SK-MEL-5 (cell line): ENCODE measurements around the gene CAPN11. TPM values are rescaled to one million over a fixed set of nuclear protein-coding genes. Genes with fewer than 3 reads are reported as not detected.
A peak's percentile ranks its signal among the peaks of the same experiment; 100 is the strongest.

Source experiments
- DNase-seq: peaks from one replicate; pipeline ENCODE4 v3.0.0-alpha.2; 2016; ENCODE audit warnings: low read depth, low spot score
- in situ Hi-C: cut with HindIII; loops from 2 replicates; pipeline ENCODE4 v1.10.0; 2016; ENCODE audit warnings: low sequenced_read_pairs, high pct_unique_total_duplicates, low pct_unique_long_range_greater_than_20kb
- polyA plus RNA-seq, 2 experiments: library from polyadenylated mRNA; depleted of rRNA; stranded (reverse); fragments of >200 nt; gene quantifications; 2 replicates each; pipeline ENCODE4 v1.2.3, GENCODE V29; 2015
- total RNA-seq: library from RNA; depleted of rRNA; stranded (reverse); fragments of >200 nt; shearing (Covaris generic); gene quantifications from 2 replicates; pipeline ENCODE4 v1.2.3, GENCODE V29; 2014; rRNA removed

Gene CAPN11
- total RNA-seq, result not detected in 2 replicates
- polyA plus RNA-seq (2015; cell fraction: cytosol; rRNA removed), result not detected in 2 replicates
- not detected in 2 replicates for polyA plus RNA-seq (2015; cell fraction: nucleus; rRNA removed)

- in situ Hi-C loops, result no loop called here
- no peak for DNase-seq
These were observed at the start of gene CAPN11 for GRCh38 chr6:44158770-44159228. Gene CAPN11 (plus strand): TSS chr6:44158820. CDS start chr6:44158849, 29 bp downstream.

DNA sequence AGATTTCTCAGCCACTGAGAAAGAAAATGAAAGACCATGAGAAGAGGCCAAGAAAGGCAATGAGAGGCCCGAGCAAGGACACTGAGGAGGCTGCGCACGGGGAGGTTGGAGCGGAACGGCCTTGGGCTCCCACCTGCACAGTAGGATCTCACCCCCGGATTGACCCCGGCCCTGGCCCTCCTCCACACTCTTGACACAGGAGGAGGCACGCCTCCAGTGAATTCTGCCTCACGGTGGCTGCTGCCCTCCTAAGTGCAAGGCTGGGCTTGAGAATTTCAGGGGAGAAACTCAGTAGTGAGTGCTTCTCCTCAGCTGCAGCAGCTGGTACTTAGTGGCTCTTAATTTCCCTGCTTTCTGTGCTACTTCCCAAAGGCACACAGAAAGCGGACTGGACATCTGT is 49.4 kb upstream of the CAPN11 start:
- no peak for DNase-seq
- in situ Hi-C loops, result no loop called here

GRCh38 chr6:44110005-44110676 is 48.5 kb upstream of the CAPN11 start:
- in situ Hi-C loops, result no loop called here
- DNase-seq, result no peak

DNA sequence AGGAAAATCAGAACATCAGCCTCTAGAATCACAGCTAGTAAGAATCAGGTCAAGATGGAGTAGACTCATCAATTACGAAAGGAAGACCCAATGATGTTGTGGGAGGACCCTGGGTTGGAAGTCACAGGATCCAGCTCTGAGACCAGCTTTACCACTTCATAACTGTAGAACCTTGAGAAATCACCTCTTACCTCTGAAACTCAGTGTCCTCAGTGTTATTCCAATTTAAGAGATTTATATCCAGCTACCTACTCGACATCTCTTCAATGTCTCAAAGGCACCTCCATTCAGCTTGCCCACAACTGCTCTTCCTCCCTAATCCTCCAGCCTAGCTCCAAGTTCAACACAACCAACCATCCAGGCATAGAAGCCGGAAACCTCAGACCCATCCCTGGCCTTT is 47.7 kb upstream of the CAPN11 start:
- no peak for DNase-seq
- in situ Hi-C loops, result no loop called here

DNA sequence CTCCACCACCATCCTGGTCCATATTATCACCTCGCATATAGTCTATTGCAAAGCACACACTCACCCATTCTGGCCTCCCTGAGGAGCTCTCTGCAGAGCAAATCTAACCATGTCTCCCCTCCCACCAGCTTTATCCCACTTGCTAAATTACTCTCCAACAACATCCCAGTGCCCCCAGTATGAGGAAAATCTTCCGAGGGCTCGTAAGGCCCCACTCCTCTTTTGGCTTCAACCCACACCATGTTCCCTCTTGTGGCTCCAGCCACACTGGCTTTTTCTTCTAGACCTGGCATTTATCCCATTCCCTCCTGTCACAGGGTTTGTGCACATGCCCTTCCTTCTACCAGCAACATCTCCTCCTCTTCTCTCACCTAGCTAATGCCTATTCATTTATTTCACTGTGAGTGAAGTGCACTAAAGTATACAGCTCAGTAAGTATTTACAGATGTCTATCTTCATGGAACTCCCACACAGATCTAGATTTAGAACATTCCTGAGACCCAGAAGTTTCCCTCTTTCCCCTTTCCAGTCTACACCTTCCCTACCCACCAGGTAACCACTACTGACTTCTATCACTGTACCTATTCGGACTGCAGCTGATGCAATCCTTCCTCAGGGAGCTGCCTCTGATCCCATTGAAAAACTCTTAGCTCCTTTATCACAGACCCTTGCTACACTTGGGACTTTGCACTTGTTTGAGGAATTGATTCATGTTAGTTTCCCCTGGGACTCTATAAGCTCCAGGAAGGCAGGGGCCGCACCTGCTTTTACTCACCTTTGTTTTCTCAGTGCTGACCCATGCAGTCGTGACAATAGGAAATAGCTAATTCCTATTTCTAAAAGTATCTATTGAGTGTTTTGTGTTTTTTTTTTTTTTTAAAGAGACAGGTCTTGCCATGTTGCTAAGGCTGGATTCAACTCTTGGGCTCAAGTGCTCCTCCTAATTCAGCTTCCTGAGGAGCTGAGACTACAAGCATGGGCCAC is 46.9 kb upstream of the CAPN11 start:
- no peak for DNase-seq

GRCh38 chr6:44113414-44113813 is 45.2 kb upstream of the CAPN11 start:
- peak; percentile 34 for DNase-seq
- in situ Hi-C loops, result no loop called here

More for the DNA sequence above, 46.9 kb upstream of the CAPN11 start:
- in situ Hi-C loops, result no loop called here

DNA sequence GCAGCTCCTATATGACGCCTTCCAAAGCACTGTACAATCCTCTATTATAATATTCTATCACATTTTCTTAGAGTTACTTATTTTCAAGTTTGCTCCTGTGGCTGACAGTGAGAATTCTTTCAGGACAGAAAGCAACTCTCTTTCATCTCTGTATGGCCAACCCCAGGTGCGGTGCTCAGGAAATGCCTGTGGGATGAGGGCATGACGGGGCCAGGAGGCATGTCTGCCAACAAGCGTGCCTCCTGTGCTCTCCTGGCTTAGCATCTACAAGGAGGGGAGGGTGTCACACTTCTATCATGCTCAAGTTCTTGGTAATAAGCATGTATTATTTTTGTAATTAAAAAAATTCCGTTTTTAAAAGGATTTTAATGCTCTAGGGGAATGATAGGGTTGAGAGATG is 42.8 kb upstream of the CAPN11 start:
- no peak for DNase-seq

DNA sequence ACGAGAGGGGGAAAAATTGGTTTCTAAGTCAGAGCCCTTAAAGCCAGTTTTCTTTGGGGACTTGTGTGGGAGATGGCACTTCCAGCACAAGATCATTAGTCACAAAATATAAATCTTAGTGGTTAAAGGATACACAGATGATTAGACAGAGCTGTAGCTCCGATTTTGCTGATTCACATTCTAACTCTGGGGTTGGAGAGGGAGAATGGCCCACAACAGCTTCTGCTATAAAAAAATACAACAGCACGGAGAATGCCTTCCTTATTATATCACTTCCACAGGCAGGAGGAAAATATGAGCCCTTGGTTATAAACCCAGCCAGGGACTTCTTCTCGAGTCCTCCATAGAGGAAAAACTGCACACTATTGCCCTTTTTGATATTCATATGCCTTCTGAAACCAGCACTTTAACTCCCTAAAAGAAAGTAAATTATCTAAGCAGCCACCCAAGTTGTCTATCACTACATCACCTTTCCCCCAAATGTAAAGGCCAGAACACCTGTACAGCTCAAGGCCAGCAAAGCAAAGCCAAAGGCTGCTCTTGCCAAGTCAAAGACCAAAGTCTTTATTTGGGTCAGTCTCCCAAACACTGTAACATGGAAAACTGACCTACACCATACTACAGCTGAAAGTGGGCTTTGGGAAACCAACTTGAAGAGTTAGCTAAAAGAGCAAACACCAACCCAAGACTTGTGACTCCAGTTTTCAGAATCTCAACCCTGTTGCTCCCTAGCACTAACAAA is 41.8 kb upstream of the CAPN11 start:
- DNase-seq, result no peak
- in situ Hi-C loops, result no loop called here

More for the DNA sequence above, 42.8 kb upstream of the CAPN11 start:
- in situ Hi-C loops, result no loop called here

GRCh38 chr6:44117397-44118128 is 41.1 kb upstream of the CAPN11 start:
- in situ Hi-C loops, result no loop called here

DNA sequence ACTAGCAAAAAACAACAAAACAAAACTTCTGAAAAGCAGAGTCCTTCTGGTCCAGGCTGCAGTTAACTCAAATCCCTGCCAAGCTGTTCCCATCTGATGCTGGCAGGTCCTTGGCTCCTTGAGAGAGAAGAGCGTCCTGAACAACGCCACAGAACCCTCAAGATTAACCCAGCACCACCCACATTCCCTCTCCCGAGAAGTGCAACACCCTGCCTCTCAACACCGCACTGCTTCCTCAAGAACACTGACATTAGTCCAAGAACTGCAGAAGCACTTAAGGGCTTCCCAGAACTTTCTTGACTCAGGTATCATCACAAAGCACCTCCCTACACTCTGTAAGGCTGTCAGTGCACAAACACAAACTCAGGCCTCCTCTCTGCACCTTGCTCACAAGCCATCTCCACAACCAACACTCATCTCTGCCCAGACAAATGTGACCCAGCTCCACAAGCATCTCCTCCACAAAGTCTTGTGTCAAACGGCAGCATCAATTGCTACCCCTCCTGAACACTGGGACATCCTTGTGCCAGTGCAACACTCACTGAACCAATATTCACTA is 38.8 kb upstream of the CAPN11 start:
- in situ Hi-C loops, result no loop called here

More at GRCh38 chr6:44117397-44118128, 41.1 kb upstream of the CAPN11 start:
- DNase-seq, result no peak

DNA sequence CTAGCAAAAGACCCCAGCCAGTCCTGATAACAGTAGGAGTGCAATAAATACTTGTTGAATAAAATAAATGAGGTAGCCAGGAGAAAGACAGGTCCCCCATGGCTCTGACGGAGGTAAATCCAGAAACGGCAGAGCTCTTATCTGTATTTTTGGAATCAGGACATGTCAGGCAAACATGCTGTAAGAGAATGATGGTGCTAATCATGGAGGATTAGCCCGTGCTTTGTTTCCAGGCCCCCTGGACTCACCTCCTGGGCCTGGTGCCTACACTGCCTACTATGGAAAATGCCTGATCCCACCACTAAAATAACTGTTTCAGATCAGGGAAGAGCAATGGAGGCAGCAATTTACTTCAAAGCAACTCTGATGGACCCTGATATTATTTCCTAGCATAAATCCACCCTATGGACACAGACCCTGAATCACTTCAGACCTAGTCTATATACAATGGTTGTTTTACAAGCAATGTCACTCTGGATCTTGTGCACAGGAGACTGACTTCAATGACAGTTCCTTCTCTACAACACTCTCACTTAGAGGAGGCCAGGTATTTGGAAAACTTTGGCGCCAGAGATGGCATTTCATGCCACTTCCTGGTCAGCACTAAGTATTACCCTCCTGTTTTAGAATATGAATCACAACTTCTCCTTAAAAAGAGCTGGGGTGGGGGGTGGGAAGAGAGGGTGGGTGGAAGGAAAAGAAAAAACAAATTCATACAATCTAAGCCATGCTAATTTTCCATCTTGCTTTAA is 37.8 kb upstream of the CAPN11 start:
- no peak for DNase-seq

More for the DNA sequence above, 38.8 kb upstream of the CAPN11 start:
- DNase-seq, result no peak

GRCh38 chr6:44122801-44123200 is 35.8 kb upstream of the CAPN11 start:
- DNase-seq, result peak; percentile 9

More for the DNA sequence above, 37.8 kb upstream of the CAPN11 start:
- in situ Hi-C loops, result no loop called here

DNA sequence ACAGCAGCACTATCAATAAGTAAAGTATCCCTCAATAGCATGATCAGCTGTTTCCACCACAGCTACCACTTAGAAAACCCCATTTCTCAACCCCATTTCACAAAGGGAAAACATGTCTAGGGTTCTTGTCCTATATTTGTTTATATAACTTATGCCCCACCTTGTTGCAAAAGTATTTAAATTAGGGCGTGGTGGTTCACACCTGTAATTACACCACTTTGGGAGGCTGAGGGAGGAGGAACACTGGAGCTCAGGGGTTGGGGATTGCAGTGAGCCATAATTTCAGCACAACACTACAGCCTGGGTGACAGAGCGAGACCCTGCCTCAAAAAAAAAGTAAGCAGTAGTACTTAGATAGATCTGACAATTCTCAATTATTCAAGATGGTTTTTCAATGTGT is 35.1 kb upstream of the CAPN11 start:
- no peak for DNase-seq
- in situ Hi-C loops, result no loop called here

More at GRCh38 chr6:44122801-44123200, 35.8 kb upstream of the CAPN11 start:
- in situ Hi-C loops, result no loop called here

GRCh38 chr6:44126320-44127149 is 32.1 kb upstream of the CAPN11 start:
- in situ Hi-C loops, result no loop called here
- DNase-seq, result peak; percentile 38
